ENCODE results near the gene ZNF24.

The ZNF24 gene

DNA sequence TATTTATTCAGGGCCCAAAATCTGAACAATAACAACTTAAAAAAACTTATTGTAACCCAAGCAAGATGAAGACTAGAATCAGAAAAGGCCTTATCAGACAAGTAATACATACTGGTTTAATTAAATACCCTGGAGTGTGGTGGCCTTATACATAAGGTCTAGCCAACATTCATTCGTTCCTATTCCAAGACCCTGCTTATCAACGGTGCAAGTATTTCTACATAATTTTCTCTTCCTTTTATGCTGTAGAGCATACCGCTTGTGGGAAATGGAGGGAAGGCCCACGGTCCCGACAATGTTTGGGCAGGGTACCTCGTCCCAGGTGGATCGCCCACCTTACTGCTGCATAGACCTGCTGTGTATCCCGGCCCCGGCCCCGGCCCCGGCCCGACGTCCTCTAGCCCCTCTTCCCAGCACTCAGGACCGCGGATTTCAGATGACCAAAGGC, 708 bp downstream of the ZNF24 start:
- H3K4me3 ChIP-seq (ENCODE audit: low read length) = peak overlapping the region; percentile 96
- TF ChIP-seq, protein P1, sequence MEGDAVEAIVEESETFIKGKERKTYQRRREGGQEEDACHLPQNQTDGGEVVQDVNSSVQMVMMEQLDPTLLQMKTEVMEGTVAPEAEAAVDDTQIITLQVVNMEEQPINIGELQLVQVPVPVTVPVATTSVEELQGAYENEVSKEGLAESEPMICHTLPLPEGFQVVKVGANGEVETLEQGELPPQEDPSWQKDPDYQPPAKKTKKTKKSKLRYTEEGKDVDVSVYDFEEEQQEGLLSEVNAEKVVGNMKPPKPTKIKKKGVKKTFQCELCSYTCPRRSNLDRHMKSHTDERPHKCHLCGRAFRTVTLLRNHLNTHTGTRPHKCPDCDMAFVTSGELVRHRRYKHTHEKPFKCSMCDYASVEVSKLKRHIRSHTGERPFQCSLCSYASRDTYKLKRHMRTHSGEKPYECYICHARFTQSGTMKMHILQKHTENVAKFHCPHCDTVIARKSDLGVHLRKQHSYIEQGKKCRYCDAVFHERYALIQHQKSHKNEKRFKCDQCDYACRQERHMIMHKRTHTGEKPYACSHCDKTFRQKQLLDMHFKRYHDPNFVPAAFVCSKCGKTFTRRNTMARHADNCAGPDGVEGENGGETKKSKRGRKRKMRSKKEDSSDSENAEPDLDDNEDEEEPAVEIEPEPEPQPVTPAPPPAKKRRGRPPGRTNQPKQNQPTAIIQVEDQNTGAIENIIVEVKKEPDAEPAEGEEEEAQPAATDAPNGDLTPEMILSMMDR (conservative IDR thresholded peaks at IDR 0.05; ENCODE audit: low read length) = no peak
- DNase-seq (ENCODE audit: low read depth) = no peak

DNA sequence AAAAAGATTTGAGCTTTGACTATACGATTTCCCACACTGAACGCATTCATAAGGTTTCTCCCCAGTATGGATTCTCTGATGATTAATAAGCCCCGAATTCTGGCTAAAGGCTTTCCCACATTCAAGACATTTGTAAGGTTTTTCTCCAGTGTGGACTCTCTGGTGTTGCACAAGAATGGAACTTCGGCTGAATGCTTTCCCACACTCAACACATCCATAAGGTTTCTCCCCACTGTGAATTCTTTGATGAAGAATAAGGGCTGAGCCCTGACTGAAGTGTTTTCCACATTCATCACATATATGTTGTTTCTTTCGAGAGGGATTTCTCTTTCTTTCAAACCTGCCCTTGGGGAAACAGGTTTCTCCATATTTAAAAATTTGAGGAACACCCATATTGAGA, 6.9 kb downstream of the ZNF24 start:
- no peak overlapping the region for H3K4me3 ChIP-seq (ENCODE audit: low read length)
- TF ChIP-seq, protein P1 (conservative IDR thresholded peaks at IDR 0.05; ENCODE audit: low read length) = no peak
- DNase-seq (ENCODE audit: low read depth) = no peak

GRCh38 chr18:35335866-35336265, 8.4 kb downstream of the ZNF24 start:
- H3K4me3 ChIP-seq (ENCODE audit: low read length) = no peak overlapping the region
- DNase-seq (ENCODE audit: low read depth) = no peak
- TF ChIP-seq, protein P1 (conservative IDR thresholded peaks at IDR 0.05; ENCODE audit: low read length) = no peak

GRCh38 chr18:35334821-35335220, 9.4 kb downstream of the ZNF24 start:
- H3K4me3 ChIP-seq (ENCODE audit: low read length) = no peak overlapping the region
- DNase-seq (ENCODE audit: low read depth) = peak; percentile 61
- TF ChIP-seq, protein P1 (conservative IDR thresholded peaks at IDR 0.05; ENCODE audit: low read length) = no peak

GRCh38 chr18:35334212-35334611, 10.0 kb downstream of the ZNF24 start:
- DNase-seq (ENCODE audit: low read depth) = no peak
- TF ChIP-seq, protein P1 (conservative IDR thresholded peaks at IDR 0.05; ENCODE audit: low read length) = no peak
- H3K4me3 ChIP-seq (ENCODE audit: low read length) = no peak overlapping the region

- TF ChIP-seq, protein P1 (conservative IDR thresholded peaks at IDR 0.05; ENCODE audit: low read length) = no peak
- H3K4me3 ChIP-seq (ENCODE audit: low read length) = no peak overlapping the region
- DNase-seq (ENCODE audit: low read depth) = no peak
Observed at GRCh38 chr18:35331367-35332087, 12.7 kb downstream of the ZNF24 start.

GRCh38 chr18:35328868-35329267, 15.4 kb downstream of the ZNF24 start:
- TF ChIP-seq, protein P1 (conservative IDR thresholded peaks at IDR 0.05; ENCODE audit: low read length) = no peak
- H3K4me3 ChIP-seq (ENCODE audit: low read length) = no peak overlapping the region
- DNase-seq (ENCODE audit: low read depth) = no peak

All from AG10803 (cell line).